Neural cell (in vitro differentiated cells): ENCODE measurements around the gene MRPL11. TPM values are rescaled to one million over a fixed set of nuclear protein-coding genes. Genes with fewer than 3 reads are reported as not detected.

Source experiments
- H2AFZ ChIP-seq: fragments of 200-600, 300-800 bp; sonication (generic), shearing (Covaris generic); 2 replicates; pipeline ENCODE4 v1.6.0; 2014; ENCODE audit warnings: low read depth, mild to moderate bottlenecking, antibody characterized with exemption, low read length, moderate library complexity
- H3F3A ChIP-seq: fragments of 200-600 bp; shearing (Covaris generic); 2 replicates; pipeline ENCODE4 v1.6.1; 2016; ENCODE audit warnings: mild to moderate bottlenecking, moderate library complexity, mixed read lengths, antibody characterized with exemption, low read length; ENCODE audit not compliant: insufficient read depth, poor library complexity, severe bottlenecking
- H3K27ac ChIP-seq: fragments of 200-600, 300-800 bp; sonication (generic), shearing (Covaris generic); 2 replicates; pipeline ENCODE4 v1.5.1; 2014; ENCODE audit warnings: mild to moderate bottlenecking, low read length, moderate library complexity
- H3K27me3 ChIP-seq: fragments of 300-800, 200-600 bp; sonication (generic), shearing (Covaris generic); 2 replicates; pipeline ENCODE4 v1.6.0; 2014; ENCODE audit warnings: mild to moderate bottlenecking, low read depth, low read length, moderate library complexity; ENCODE audit not compliant: insufficient read depth
- H3K36me3 ChIP-seq: fragments of 300-800, 200-600 bp; sonication (generic), shearing (Covaris generic); 2 replicates; pipeline ENCODE4 v1.5.1; 2014; ENCODE audit warnings: mild to moderate bottlenecking, antibody characterized with exemption, low read length, moderate library complexity; ENCODE audit not compliant: insufficient read depth
- H3K4me2 ChIP-seq: fragments of 300-800, 200-600 bp; sonication (generic), shearing (Covaris generic); 2 replicates; pipeline ENCODE4 v1.6.0; 2014; ENCODE audit warnings: mild to moderate bottlenecking, low read length
- H3K4me3 ChIP-seq: fragments of 300-800, 200-600 bp; sonication (generic), shearing (Covaris generic); 2 replicates; pipeline ENCODE4 v1.5.1; 2014; ENCODE audit warnings: mild to moderate bottlenecking, low read length, moderate library complexity
- H3K79me2 ChIP-seq: fragments of 200-600 bp; shearing (Covaris generic); replicated peaks from 2 replicates; pipeline ENCODE4 v1.6.0; 2014; ENCODE audit warnings: mild to moderate bottlenecking, low read length, moderate library complexity; ENCODE audit not compliant: insufficient read depth
- H3K9ac ChIP-seq: fragments of 300-800, 200-600 bp; sonication (generic), shearing (Covaris generic); 2 replicates; pipeline ENCODE4 v1.6.1; 2016; ENCODE audit warnings: mild to moderate bottlenecking, low read length, mixed read lengths
- H3K9me2 ChIP-seq: fragments of 200-600 bp; shearing (Covaris generic); 2 replicates; pipeline ENCODE4 v1.6.1; 2016; ENCODE audit warnings: mild to moderate bottlenecking, low read length, mixed read lengths; ENCODE audit not compliant: insufficient read depth
- H3K9me3 ChIP-seq: fragments of 200-600, 300-800 bp; sonication (generic), shearing (Covaris generic); 2 replicates; pipeline ENCODE4 v1.6.1; 2016; ENCODE audit warnings: mild to moderate bottlenecking, mixed run types, low read length, moderate library complexity, mixed read lengths
- H4K20me1 ChIP-seq: fragments of 200-600 bp; shearing (Covaris generic); 2 replicates; pipeline ENCODE4 v1.6.1; 2016; ENCODE audit warnings: mild to moderate bottlenecking, mixed run types; ENCODE audit not compliant: insufficient read depth
- CTCF ChIP-seq: fragments of 450-650 bp; IDR thresholded peaks from 2 replicates; pipeline ENCODE4 v1.5.1; 2014; ENCODE audit warnings: antibody characterized with exemption, mild to moderate bottlenecking, moderate library complexity; ENCODE audit not compliant: poor library complexity, severe bottlenecking
- EP300 ChIP-seq: fragments of 450-650 bp; conservative IDR thresholded peaks from 2 replicates; pipeline ENCODE4 v1.6.1; 2014; ENCODE audit warnings: antibody characterized with exemption, mild to moderate bottlenecking, moderate library complexity; ENCODE audit not compliant: poor library complexity, severe bottlenecking
- EZH2 ChIP-seq: fragments of 200-600, 300-800 bp; shearing (Covaris generic), sonication (generic); IDR thresholded peaks from 2 replicates; pipeline ENCODE4 v1.6.1; 2014; ENCODE audit warnings: antibody characterized with exemption, low read length, borderline replicate concordance, mild to moderate bottlenecking; ENCODE audit not compliant: insufficient read depth, poor library complexity, severe bottlenecking
- MXI1 ChIP-seq: fragments of 450-650 bp; conservative IDR thresholded peaks from 2 replicates; pipeline ENCODE4 v1.6.1; 2014; ENCODE audit warnings: antibody characterized with exemption, mild to moderate bottlenecking; ENCODE audit not compliant: poor library complexity, severe bottlenecking
- POLR2AphosphoS5 ChIP-seq: IDR thresholded peaks from 2 replicates; pipeline ENCODE4 v1.6.1; 2012
- RAD21 ChIP-seq: fragments of 450-650 bp; conservative IDR thresholded peaks from 2 replicates; pipeline ENCODE4 v1.6.1; 2014; ENCODE audit warnings: antibody characterized with exemption, mild to moderate bottlenecking, moderate library complexity
- SMC3 ChIP-seq: fragments of 450-650 bp; conservative IDR thresholded peaks from 2 replicates; pipeline ENCODE4 v1.6.1; 2014; ENCODE audit warnings: antibody characterized with exemption, mild to moderate bottlenecking, moderate library complexity; ENCODE audit not compliant: poor library complexity
- TAF1 ChIP-seq: IDR thresholded peaks from 2 replicates; pipeline ENCODE4 v1.6.1; 2012; ENCODE audit warnings: low read depth
- polyA plus RNA-seq: library from polyadenylated mRNA; depleted of rRNA; stranded (reverse); fragments of >200 nt; gene quantifications from 2 replicates; pipeline ENCODE4 v1.2.3, GENCODE V29; 2014
- TF ChIP-seq, protein P1 (sequence below): IDR thresholded peaks from 2 replicates; pipeline ENCODE4 v1.6.1; 2012; ENCODE audit warnings: borderline replicate concordance

The MRPL11 gene
- polyA plus RNA-seq, 1 donor from 2014 or later = 50.9 TPM

GRCh38 chr11:66417000-66417399 is 21.6 kb downstream of the MRPL11 start:
- peaks cover 27% of the 10 kb centered on the region for H3K27me3 ChIP-seq
- no peaks in the 10 kb centered on the region for H3K36me3 ChIP-seq
- H3K79me2 ChIP-seq = peaks cover 3% of the 10 kb centered on the region
- H3K9me2 ChIP-seq = no peaks in the 10 kb centered on the region
- H3K4me3 ChIP-seq = peak overlapping the region; percentile 94
- H3K27ac ChIP-seq = peak overlapping the region; percentile 56
- no peaks in the 10 kb centered on the region for H4K20me1 ChIP-seq
- peak overlapping the region; percentile 97 for H3K9ac ChIP-seq
- H3F3A ChIP-seq = no peaks in the 10 kb centered on the region
- H3K9me3 ChIP-seq = no peaks in the 10 kb centered on the region
- H3K4me2 ChIP-seq = peak overlapping the region; percentile 30
- TF ChIP-seq RAD21 (no peak), MXI1 (peak; percentile 24), EP300 (peak; percentile 36)
- peak overlapping the region; percentile 15 for H2AFZ ChIP-seq

- Histone ChIP-seq H3K79me2 (peaks cover 3% of the 10 kb centered on the region), H3F3A (no peaks in the 10 kb centered on the region), H3K27ac (no peak overlapping the region), H3K9me2 (no peaks in the 10 kb centered on the region), H3K36me3 (no peaks in the 10 kb centered on the region), H3K9me3 (no peaks in the 10 kb centered on the region), H4K20me1 (no peaks in the 10 kb centered on the region), H2AFZ (no peak overlapping the region), H3K4me2 (no peak overlapping the region), H3K27me3 (peaks cover 20% of the 10 kb centered on the region), H3K4me3 (no peak overlapping the region), H3K9ac (no peak overlapping the region)
- TF ChIP-seq SMC3 (no peak), TAF1 (no peak), RAD21 (no peak), MXI1 (no peak), EZH2 (no peak), EP300 (no peak), CTCF (no peak), POLR2AphosphoS5 (no peak)
- TF ChIP-seq, protein P1, sequence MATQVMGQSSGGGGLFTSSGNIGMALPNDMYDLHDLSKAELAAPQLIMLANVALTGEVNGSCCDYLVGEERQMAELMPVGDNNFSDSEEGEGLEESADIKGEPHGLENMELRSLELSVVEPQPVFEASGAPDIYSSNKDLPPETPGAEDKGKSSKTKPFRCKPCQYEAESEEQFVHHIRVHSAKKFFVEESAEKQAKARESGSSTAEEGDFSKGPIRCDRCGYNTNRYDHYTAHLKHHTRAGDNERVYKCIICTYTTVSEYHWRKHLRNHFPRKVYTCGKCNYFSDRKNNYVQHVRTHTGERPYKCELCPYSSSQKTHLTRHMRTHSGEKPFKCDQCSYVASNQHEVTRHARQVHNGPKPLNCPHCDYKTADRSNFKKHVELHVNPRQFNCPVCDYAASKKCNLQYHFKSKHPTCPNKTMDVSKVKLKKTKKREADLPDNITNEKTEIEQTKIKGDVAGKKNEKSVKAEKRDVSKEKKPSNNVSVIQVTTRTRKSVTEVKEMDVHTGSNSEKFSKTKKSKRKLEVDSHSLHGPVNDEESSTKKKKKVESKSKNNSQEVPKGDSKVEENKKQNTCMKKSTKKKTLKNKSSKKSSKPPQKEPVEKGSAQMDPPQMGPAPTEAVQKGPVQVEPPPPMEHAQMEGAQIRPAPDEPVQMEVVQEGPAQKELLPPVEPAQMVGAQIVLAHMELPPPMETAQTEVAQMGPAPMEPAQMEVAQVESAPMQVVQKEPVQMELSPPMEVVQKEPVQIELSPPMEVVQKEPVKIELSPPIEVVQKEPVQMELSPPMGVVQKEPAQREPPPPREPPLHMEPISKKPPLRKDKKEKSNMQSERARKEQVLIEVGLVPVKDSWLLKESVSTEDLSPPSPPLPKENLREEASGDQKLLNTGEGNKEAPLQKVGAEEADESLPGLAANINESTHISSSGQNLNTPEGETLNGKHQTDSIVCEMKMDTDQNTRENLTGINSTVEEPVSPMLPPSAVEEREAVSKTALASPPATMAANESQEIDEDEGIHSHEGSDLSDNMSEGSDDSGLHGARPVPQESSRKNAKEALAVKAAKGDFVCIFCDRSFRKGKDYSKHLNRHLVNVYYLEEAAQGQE = no peak
These were observed 23.2 kb downstream of the MRPL11 start for GRCh38 chr11:66415423-66415822.
